Dermis blood vessel endothelial cell (primary cell): ENCODE measurements around the gene IFITM1. TPM values are rescaled to one million over a fixed set of nuclear protein-coding genes. Genes with fewer than 3 reads are reported as not detected.

Experiments used
- DNase-seq: peaks from one replicate; pipeline ENCODE4 v3.0.0; 2010
- total RNA-seq: library from RNA; depleted of rRNA; stranded (reverse); fragments of >200 nt; gene quantifications from 2 replicates; pipeline ENCODE4 v1.2.3, GENCODE V29; 2014

The IFITM1 gene
- total RNA-seq, 1 donor from 2014 or later = 3.4 TPM

DNA sequence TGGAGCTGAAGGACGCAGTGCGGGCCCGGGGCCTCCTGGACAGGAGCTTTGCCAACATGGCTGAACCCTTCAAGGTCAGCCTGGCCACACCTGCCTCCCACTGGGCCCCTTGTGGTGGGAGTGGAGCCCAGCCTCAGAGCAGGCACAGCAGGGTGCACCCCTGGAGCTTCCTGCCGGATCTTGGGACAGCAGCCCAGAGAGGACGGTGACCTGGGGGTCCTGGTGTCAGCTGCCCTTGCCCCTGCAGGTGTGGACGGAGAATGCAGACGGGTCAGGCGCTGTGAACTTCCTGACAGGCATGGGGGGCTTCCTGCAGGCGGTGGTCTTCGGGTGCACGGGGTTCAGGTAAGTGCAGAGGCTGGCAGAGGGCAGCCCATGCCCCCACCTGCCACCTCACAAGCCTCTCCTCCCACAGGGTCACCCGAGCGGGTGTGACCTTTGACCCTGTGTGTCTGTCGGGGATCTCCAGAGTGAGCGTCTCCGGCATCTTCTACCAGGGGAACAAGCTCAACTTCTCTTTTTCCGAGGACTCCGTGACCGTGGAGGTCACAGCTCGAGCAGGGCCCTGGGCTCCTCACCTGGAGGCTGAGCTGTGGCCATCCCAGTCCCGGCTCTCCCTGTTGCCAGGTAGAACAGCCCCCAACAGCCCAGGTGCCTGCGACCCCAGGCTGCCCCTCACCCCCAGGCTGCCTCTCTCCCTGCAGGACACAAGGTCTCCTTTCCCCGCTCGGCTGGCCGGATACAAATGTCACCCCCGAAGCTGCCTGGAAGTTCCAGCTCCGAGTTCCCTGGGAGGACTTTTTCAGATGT lies 19.8 kb upstream of the IFITM1 start:
- DNase-seq = no peak

GRCh38 chr11:294780-295179 lies 19.1 kb upstream of the IFITM1 start:
- DNase-seq = no peak

DNA sequence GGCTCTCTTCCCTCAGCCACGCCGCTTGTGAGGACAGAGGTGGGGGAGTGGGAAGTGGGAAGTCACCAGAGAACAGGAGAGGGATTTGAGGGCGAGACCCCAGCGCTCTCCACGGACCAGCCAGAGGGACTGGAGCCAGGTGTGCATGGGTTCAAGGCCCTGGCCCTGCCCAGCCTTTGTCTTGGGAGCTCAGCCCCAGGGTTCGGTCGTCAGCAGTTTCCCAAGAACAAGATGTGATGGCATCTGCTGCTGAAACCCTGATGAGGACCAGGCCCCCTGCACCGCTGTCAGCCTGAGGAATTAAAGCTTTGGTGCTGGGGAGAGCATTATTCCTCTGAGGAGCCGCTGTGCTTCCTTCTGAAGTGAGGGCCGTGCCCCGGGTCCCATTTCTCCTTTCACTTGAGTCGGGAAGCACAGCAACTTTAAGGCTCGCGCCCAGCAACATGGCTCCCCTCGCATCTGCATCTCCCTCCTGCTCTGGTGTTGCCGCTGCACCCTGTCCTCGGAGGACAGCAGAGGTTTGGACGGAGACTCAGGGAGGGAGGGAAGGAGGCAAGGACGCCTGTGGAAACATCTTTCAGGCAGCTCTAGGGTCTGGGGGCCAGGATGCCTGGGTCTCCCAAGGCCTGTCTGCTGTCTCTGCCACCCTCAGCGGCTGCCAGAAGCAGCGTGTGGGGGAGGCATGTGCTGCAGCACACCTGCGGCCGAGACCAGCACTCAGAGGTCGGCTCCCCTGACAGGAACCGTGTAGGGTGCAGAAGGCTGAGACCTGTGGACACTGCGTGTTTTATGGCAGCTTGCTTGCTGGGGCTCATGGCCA lies 18.3 kb upstream of the IFITM1 start:
- no peak for DNase-seq

DNA sequence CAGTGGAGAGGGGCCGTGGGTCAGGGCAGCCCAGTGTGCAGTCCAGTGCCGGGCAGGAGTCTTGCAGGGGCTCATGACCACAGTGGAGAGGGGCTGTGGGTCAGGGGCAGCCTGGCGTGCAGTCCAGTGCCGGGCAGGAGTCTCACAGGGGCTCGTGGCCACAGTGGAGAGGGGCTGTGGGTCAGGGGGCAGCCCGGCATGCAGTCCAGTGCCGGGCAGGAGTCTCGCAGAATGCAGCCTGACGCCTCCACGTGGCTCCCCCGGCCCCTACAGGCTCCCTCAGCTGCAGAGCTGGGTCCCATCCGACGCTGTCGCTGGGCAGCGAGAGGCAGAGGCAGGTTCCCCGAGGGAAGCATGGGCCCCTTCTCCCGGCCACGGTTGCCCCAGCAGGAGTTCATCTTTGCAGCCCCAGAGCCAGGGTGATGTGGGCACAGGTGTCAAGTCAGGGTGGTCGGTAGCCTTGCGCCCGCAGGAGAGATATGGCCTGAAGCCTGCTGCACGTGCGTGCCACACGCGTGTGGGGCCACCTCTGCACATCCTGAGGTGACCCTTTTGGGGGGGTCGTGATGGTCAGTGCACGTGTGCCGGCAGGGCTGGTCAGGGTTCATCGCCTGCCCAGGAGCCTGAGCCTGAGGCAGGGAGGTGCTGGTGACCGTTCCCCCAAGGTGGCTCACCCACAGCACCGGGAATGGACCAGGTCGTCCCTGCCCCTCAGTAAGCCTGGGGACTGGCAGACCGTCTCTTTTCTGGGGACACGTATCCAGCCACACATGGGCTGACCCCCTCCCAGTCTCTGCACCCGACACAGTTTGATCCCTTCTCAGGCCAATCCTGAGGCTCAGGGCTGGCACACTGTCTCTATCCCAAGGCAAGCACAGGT lies 17.4 kb upstream of the IFITM1 start:
- no peak for DNase-seq

DNA sequence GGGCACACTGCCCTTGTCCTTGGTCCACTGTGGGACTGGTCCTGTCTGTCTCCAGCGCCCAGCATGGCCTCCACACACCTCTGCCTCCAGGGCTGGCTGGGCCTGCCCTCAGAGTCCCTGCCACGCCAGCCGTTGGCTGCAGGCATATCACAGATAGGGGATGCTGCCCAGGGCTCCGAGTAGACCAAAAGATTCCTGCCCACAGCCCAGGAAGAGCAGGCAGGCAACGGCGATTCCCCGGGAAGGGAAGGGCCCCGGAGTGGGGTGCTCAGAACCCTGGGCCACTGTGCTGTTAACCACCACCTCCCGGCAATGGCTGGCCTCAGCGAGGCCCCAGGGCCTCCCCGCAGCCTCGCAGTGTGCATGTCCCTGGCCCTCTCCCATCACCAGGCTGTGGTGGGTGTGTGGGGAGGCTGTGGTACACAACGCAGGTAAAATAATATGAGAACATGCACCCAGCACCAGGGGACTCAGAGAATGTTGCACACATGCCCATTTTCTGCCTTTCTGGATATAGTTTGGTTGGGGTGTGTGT lies 16.7 kb upstream of the IFITM1 start:
- DNase-seq = no peak

DNA sequence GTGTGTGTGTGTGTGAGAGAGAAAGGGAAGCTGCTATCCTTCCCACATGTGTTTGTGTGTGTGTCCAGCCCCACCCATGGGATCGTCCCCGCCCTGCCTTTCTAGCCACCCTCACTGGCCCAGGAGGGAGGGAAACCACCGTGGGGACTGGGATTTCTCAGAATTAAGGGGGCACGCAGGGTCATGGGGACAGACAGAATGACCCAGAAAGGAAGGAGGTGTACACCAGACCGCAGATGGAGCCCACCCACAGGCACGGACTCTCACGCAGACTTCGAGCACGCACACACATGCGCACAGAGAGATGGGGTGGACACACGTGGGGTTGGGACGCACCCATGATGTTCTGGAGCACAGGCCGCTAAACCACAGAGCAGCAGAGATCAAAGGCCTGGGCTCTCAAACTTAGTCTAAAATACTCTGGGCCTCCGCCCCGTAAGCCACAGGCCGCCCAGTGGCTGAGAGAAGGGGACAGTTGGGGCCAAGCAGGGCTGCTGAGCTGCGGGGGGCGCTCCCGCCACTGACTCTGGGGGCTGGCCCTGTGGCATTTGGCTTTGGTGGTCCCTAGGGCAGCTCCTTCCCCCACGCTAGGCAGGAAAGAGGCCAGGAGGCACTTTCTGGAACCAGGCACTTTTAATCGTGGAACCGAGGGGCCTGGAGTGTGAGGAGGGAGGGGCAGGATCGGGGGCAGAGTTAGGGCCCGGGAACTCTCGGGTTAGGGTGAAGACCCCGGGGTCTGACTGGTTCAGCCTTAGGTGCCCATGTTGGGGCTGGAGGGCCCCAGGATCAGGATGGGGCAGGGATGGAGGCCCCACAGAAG lies 16.0 kb upstream of the IFITM1 start:
- DNase-seq = no peak

DNA sequence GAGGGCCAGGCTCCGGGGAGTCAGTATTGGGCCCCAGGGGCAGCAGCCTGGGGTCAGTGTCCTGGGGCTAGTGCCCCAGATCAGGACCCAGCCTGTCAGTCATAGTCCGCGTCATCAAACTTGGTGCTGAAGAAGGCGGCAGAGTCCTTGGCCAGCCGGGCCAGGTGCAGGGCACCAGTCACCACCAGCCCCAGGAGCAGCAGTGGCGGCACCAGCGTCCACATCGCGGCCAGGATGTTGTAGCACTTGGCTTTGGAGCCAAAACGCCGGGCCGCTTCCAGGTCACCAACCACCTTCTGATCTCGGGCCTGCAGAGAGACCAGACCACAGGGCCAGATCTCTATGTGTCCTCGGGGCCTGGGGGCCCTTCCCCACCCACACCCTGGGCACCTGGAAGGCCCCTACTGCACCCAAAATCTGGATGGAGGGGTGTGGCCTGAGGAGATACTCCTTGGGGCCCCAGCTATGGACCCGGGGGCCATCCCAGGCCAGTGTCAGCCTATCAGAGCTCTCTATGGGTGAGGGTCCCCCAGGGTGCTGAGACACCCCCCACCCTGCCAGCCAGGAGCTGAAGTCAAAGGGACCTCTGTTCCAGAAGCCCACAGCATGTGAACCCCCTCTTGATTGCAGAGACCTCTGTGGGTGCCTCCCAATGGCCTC lies 15.3 kb upstream of the IFITM1 start:
- peak; percentile 26 for DNase-seq

DNA sequence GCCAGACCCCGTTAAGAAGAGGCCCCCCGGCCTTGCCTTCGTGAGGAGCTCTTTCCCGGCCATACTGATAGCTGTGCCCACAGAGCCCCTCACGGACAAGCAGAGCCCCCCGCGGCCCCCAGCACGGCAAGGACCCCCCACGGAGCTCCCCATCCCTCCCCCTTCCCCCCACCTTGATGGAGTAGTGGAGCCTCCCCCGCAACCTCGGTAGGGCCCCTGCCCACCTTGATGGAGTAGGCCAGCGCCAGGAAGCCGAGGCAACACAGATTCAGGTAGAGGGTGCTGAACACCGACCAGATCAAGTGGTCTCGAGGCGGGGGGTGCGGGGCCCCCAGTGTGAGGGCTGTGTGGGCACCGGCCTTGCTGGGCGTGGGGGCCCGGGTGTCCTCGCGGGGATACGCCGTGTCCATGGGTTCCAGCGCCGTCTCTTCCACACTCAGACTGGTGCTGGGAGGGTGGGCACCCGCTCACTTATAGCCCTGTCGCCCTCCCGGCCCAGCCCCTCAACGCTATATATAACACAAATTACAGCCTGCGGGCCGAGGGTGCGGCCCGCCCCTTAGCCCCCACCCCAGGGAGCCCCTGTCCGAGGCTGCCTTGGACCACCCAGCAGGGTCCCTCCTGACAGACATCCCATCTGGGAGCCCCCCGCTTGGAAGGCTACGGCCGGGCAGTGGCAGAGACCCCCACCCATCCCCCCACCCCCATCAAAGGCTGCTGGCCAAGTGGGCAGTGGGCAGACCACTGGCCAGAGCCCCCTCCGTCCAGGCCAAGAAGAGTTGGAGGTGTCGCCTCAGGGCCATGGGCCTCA lies 14.6 kb upstream of the IFITM1 start, which contains the start of gene IFITM5:
Gene IFITM5 (minus strand): TSS at position 446 of the 811 bp plus-strand sequence. CDS start 36 bp downstream, at position 410.
- DNase-seq = no peak

GRCh38 chr11:299951-300735 lies 13.7 kb upstream of the IFITM1 start:
- DNase-seq = peak; percentile 34

- no peak for DNase-seq
Measured at GRCh38 chr11:303363-303762, 10.5 kb upstream of the IFITM1 start.

GRCh38 chr11:304061-304506 lies 9.8 kb upstream of the IFITM1 start:
- no peak for DNase-seq

- peak; percentile 85 for DNase-seq
Measured at GRCh38 chr11:304915-305843, 8.7 kb upstream of the IFITM1 start.

- no peak for DNase-seq
Measured at GRCh38 chr11:305844-306211, 8.0 kb upstream of the IFITM1 start.

GRCh38 chr11:306645-307371 lies 7.0 kb upstream of the IFITM1 start:
- no peak for DNase-seq

- peak; percentile 80 for DNase-seq
Measured at GRCh38 chr11:307766-308708, 5.8 kb upstream of the IFITM1 start, which contains the start of gene IFITM2. Gene IFITM2, plus strand, starts transcription at chr11:307816. Its CDS starts 377 bp downstream, at chr11:308193.
